Peyer's patch (tissue), 4 donors: Measurements from ENCODE around the gene PSPH.

Source experiments
- POLR2A ChIP-seq, 2 donors: fragments of 450-650 bp; IDR thresholded peaks; one replicate each; pipeline ENCODE4 v1.5.1; 2017; ENCODE audit warnings: antibody characterized with exemption in 2 of 2, mild to moderate bottlenecking in 2 of 2, moderate library complexity in 2 of 2
- TF ChIP-seq, protein P1 (sequence below), 6 experiments: fragments of 450-650 bp in 4 of 6; fragments of 200-600 bp in 2 of 6; sonication (generic) in 1 of 6; IDR thresholded peaks; one replicate each; pipeline ENCODE4 v1.5.1; 2017 to 2019; ENCODE audit warnings: antibody characterized with exemption in 6 of 6, mild to moderate bottlenecking in 3 of 6, moderate library complexity in 1 of 6

- TF ChIP-seq, protein P1, sequence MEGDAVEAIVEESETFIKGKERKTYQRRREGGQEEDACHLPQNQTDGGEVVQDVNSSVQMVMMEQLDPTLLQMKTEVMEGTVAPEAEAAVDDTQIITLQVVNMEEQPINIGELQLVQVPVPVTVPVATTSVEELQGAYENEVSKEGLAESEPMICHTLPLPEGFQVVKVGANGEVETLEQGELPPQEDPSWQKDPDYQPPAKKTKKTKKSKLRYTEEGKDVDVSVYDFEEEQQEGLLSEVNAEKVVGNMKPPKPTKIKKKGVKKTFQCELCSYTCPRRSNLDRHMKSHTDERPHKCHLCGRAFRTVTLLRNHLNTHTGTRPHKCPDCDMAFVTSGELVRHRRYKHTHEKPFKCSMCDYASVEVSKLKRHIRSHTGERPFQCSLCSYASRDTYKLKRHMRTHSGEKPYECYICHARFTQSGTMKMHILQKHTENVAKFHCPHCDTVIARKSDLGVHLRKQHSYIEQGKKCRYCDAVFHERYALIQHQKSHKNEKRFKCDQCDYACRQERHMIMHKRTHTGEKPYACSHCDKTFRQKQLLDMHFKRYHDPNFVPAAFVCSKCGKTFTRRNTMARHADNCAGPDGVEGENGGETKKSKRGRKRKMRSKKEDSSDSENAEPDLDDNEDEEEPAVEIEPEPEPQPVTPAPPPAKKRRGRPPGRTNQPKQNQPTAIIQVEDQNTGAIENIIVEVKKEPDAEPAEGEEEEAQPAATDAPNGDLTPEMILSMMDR (IDR thresholded peaks at IDR 0.05): no peak
- TF ChIP-seq POLR2A (IDR thresholded peaks at IDR 0.05): no peak
Measured at GRCh38 chr7:55996856-55997500, 54.3 kb downstream of the PSPH start.
